ENCODE data around the gene PHF13. TPM values are rescaled to one million over a fixed set of nuclear protein-coding genes. Genes with fewer than 3 reads are reported as not detected.

The PHF13 gene
- total and polyA plus RNA-seq, 2 experiments from 2014 or later = 9.6 to 11.4 TPM

GRCh38 chr1:6614019-6614928, 743 bp downstream of the PHF13 start:
- H3K27me3 ChIP-seq = no peaks in the 10 kb centered on the region
- H3K79me2 ChIP-seq = peaks cover 77% of the 10 kb centered on the region
- peak overlapping the region; percentile 81 for H2AFZ ChIP-seq
- no peaks in the 10 kb centered on the region for H3K9me2 ChIP-seq (replicated peaks; ENCODE audit: insufficient read depth)
- no peaks in the 10 kb centered on the region for H3K4me1 ChIP-seq (ENCODE audit: insufficient read depth)
- no peak for TF ChIP-seq EZH2 (IDR thresholded peaks at IDR 0.05; ENCODE audit: borderline replicate concordance)
- no peak for TF ChIP-seq EZH2phosphoT487 (IDR thresholded peaks at IDR 0.05; ENCODE audit: low read depth, severe bottlenecking, unreplicated experiment)
- no peak for TF ChIP-seq CTCF (IDR thresholded peaks at IDR 0.05; ENCODE audit: poor library complexity)
- WGBS (ENCODE audit: low lambda C conversion rate, missing lambda C conversion rate) = no CpG with 5 or more reads among the region's 117 CpGs
- peak overlapping the region; percentile 99 for H3K4me2 ChIP-seq
- no peaks in the 10 kb centered on the region for H3K36me3 ChIP-seq (replicated peaks; ENCODE audit: insufficient read depth, low read depth)
- H4K20me1 ChIP-seq (ENCODE audit: insufficient read depth, poor library complexity, severe bottlenecking) = peaks cover 28% of the 10 kb centered on the region
- peak; percentile 74 for DNase-seq (ENCODE audit: low spot score)
- H3K9me3 ChIP-seq (ENCODE audit: low read depth) = no peaks in the 10 kb centered on the region
- H3K4me3 ChIP-seq = peak overlapping the region; percentile 87
- H3K27ac ChIP-seq = peak overlapping the region; percentile 94

- peak; percentile 46 for DNase-seq (ENCODE audit: low spot score)
- H3K79me2 ChIP-seq = peaks cover 84% of the 10 kb centered on the region
- H2AFZ ChIP-seq = peak overlapping the region; percentile 81
- H3K4me1 ChIP-seq (ENCODE audit: insufficient read depth) = no peaks in the 10 kb centered on the region
- peak overlapping the region; percentile 87 for H3K4me3 ChIP-seq
- no peaks in the 10 kb centered on the region for H3K36me3 ChIP-seq (replicated peaks; ENCODE audit: insufficient read depth, low read depth)
- H3K27ac ChIP-seq = peak overlapping the region; percentile 94
- no peaks in the 10 kb centered on the region for H3K9me3 ChIP-seq (ENCODE audit: low read depth)
- TF ChIP-seq EZH2phosphoT487 (IDR thresholded peaks at IDR 0.05; ENCODE audit: low read depth, severe bottlenecking, unreplicated experiment) (no peak), CTCF (IDR thresholded peaks at IDR 0.05; ENCODE audit: poor library complexity) (no peak)
- H4K20me1 ChIP-seq (ENCODE audit: insufficient read depth, poor library complexity, severe bottlenecking) = peaks cover 30% of the 10 kb centered on the region
- WGBS (ENCODE audit: low lambda C conversion rate, missing lambda C conversion rate) = 2% methylated on average over 30 of the region's 82 CpGs
- H3K27me3 ChIP-seq = no peaks in the 10 kb centered on the region
- no peaks in the 10 kb centered on the region for H3K9me2 ChIP-seq (replicated peaks; ENCODE audit: insufficient read depth)
- H3K4me2 ChIP-seq = peak overlapping the region; percentile 99
These were observed 1.6 kb downstream of the PHF13 start for GRCh38 chr1:6614929-6615785.

GRCh38 chr1:6619045-6619444, 5.5 kb downstream of the PHF13 start:
- no peak for DNase-seq (ENCODE audit: low spot score)
- H3K27ac ChIP-seq = no peak overlapping the region
- peaks cover 80% of the 10 kb centered on the region for H3K79me2 ChIP-seq
- TF ChIP-seq EZH2phosphoT487 (IDR thresholded peaks at IDR 0.05; ENCODE audit: low read depth, severe bottlenecking, unreplicated experiment) (no peak), CTCF (IDR thresholded peaks at IDR 0.05; ENCODE audit: poor library complexity) (no peak), EZH2 (IDR thresholded peaks at IDR 0.05; ENCODE audit: borderline replicate concordance) (no peak)
- no peaks in the 10 kb centered on the region for H3K27me3 ChIP-seq
- no peaks in the 10 kb centered on the region for H3K36me3 ChIP-seq (replicated peaks; ENCODE audit: insufficient read depth, low read depth)
- 98% methylated on average over 4 of the region's 4 CpGs for WGBS (ENCODE audit: low lambda C conversion rate, missing lambda C conversion rate)
- H3K4me2 ChIP-seq = no peak overlapping the region
- no peak overlapping the region for H3K4me3 ChIP-seq
- no peak overlapping the region for H2AFZ ChIP-seq
- H3K9me3 ChIP-seq (ENCODE audit: low read depth) = no peaks in the 10 kb centered on the region
- no peaks in the 10 kb centered on the region for H3K9me2 ChIP-seq (replicated peaks; ENCODE audit: insufficient read depth)
- no peaks in the 10 kb centered on the region for H3K4me1 ChIP-seq (ENCODE audit: insufficient read depth)
- H4K20me1 ChIP-seq (ENCODE audit: insufficient read depth, poor library complexity, severe bottlenecking) = peaks cover 30% of the 10 kb centered on the region
